Peyer's patch (tissue), 4 donors: ENCODE data around the gene PEF1. TPM values are rescaled to one million over a fixed set of nuclear protein-coding genes. Genes with fewer than 3 reads are reported as not detected.

Experiments used
- DNase-seq, 3 donors: peaks; one replicate each; pipeline ENCODE4 v3.0.0-alpha.2; 2017 to 2019
- H3K27ac ChIP-seq, 4 donors: fragments of 200-600 bp; sonication (generic); one replicate each; pipeline ENCODE4 v1.5.1; 2016 to 2019
- H3K27me3 ChIP-seq, 2 donors: fragments of 200-600 bp; sonication (generic); one replicate each; pipeline ENCODE4 v1.5.1; 2019
- H3K36me3 ChIP-seq, 3 donors: fragments of 200-600 bp; sonication (generic); one replicate each; pipeline ENCODE4 v1.5.1; 2016 to 2019
- H3K4me1 ChIP-seq, 4 donors: fragments of 200-600 bp; sonication (generic); one replicate each; pipeline ENCODE4 v1.5.1; 2016 to 2019
- H3K4me3 ChIP-seq, 4 donors: fragments of 200-600 bp; sonication (generic); 1 replicate in 3 of 4; 2 replicates in 1 of 4; pipeline ENCODE4 v1.5.1; 2016 to 2019; ENCODE audit warnings: mild to moderate bottlenecking in 1 of 4
- H3K9me3 ChIP-seq, 4 donors: fragments of 200-600 bp; sonication (generic); one replicate each; pipeline ENCODE4 v1.5.1; 2016 to 2019; ENCODE audit warnings: mild to moderate bottlenecking in 1 of 4
- CTCF ChIP-seq, 6 experiments: fragments of 450-650 bp in 4 of 6; fragments of 200-600 bp in 2 of 6; sonication (generic) in 1 of 6; IDR thresholded peaks; one replicate each; pipeline ENCODE4 v1.5.1; 2017 to 2019; ENCODE audit warnings: antibody characterized with exemption in 6 of 6, mild to moderate bottlenecking in 3 of 6, moderate library complexity in 1 of 6
- POLR2A ChIP-seq, 2 donors: fragments of 450-650 bp; IDR thresholded peaks; one replicate each; pipeline ENCODE4 v1.5.1; 2017; ENCODE audit warnings: antibody characterized with exemption in 2 of 2, mild to moderate bottlenecking in 2 of 2, moderate library complexity in 2 of 2
- total RNA-seq, 4 donors: library from RNA; depleted of rRNA; stranded (reverse); fragments of >200 nt; gene quantifications; one replicate each; pipeline ENCODE4 v1.1.0, GENCODE V29; 2016

PEF1 gene
- total RNA-seq, 4 donors from 2014 or later: 49.5 to 116 (median 59.8) TPM

- no peak for TF ChIP-seq CTCF (IDR thresholded peaks at IDR 0.05)
- no peak for TF ChIP-seq POLR2A (IDR thresholded peaks at IDR 0.05)
- Histone ChIP-seq H3K36me3 (peaks cover 0 to 56% (median 3%) of the 10 kb centered on the region in 3 donors), H3K27ac (peak overlapping the region in 1 of 4 donors; percentile 6), H3K4me1 (peaks cover 0 to 14% (median 0%) of the 10 kb centered on the region in 4 donors), H3K9me3 (no peaks in the 10 kb centered on the region), H3K4me3 (no peak overlapping the region), H3K27me3 (no peaks in the 10 kb centered on the region)
- DNase-seq: no peak
Measured at GRCh38 chr1:31627930-31628559, 16.6 kb downstream of the PEF1 start.

- Histone ChIP-seq H3K27me3 (no peaks in the 10 kb centered on the region), H3K4me3 (no peak overlapping the region), H3K9me3 (no peaks in the 10 kb centered on the region), H3K36me3 (peaks cover 0 to 50% (median 3%) of the 10 kb centered on the region in 3 donors), H3K4me1 (peaks cover 0 to 14% (median 0%) of the 10 kb centered on the region in 4 donors), H3K27ac (peak overlapping the region in 1 of 4 donors; percentile 6)
- no peak for DNase-seq
- TF ChIP-seq POLR2A (IDR thresholded peaks at IDR 0.05) (no peak), CTCF (IDR thresholded peaks at IDR 0.05) (no peak)
Measured at GRCh38 chr1:31627301-31627929, 17.3 kb downstream of the PEF1 start.

- TF ChIP-seq POLR2A (IDR thresholded peaks at IDR 0.05): no peak
- TF ChIP-seq CTCF (IDR thresholded peaks at IDR 0.05): no peak
- H3K36me3 ChIP-seq: peaks cover 0 to 41% (median 3%) of the 10 kb centered on the region in 3 donors
- no peak for DNase-seq
Measured at GRCh38 chr1:31626223-31627207, 18.2 kb downstream of the PEF1 start.

GRCh38 chr1:31625561-31626222, 19.0 kb downstream of the PEF1 start:
- no peak overlapping the region for H3K27ac ChIP-seq
- peak in 1 of 3 donors; percentile 40 for DNase-seq
- H3K9me3 ChIP-seq: no peaks in the 10 kb centered on the region
- peaks cover 0 to 33% (median 0%) of the 10 kb centered on the region in 3 donors for H3K36me3 ChIP-seq
- TF ChIP-seq POLR2A (IDR thresholded peaks at IDR 0.05) (no peak), CTCF (IDR thresholded peaks at IDR 0.05) (no peak)
- no peaks in the 10 kb centered on the region for H3K27me3 ChIP-seq
- H3K4me1 ChIP-seq: peaks cover 0 to 14% (median 0%) of the 10 kb centered on the region in 4 donors
- no peak overlapping the region for H3K4me3 ChIP-seq

More at GRCh38 chr1:31626223-31627207, 18.2 kb downstream of the PEF1 start:
- no peaks in the 10 kb centered on the region for H3K27me3 ChIP-seq
- H3K4me3 ChIP-seq: no peak overlapping the region
- H3K9me3 ChIP-seq: no peaks in the 10 kb centered on the region
- H3K27ac ChIP-seq: no peak overlapping the region
- peaks cover 0 to 14% (median 0%) of the 10 kb centered on the region in 4 donors for H3K4me1 ChIP-seq
